Hepatocyte (in vitro differentiated cells): ENCODE measurements around the gene KIF15. TPM values are rescaled to one million over a fixed set of nuclear protein-coding genes. Genes with fewer than 3 reads are reported as not detected.

Source experiments
- DNase-seq: peaks from one replicate; pipeline ENCODE4 v3.0.0-alpha.2; 2016; ENCODE audit warnings: low spot score
- H2AFZ ChIP-seq: fragments of 200-600 bp; sonication (generic); 2 replicates; pipeline ENCODE4 v1.6.0; 2016; ENCODE audit warnings: antibody characterized with exemption, mild to moderate bottlenecking
- H3K27ac ChIP-seq: fragments of 200-600 bp; sonication (generic); 2 replicates; pipeline ENCODE4 v1.5.1; 2016; ENCODE audit warnings: mild to moderate bottlenecking
- H3K27me3 ChIP-seq: fragments of 200-600 bp; sonication (generic); 2 replicates; pipeline ENCODE4 v1.6.1; 2016
- H3K36me3 ChIP-seq: fragments of 200-600 bp; sonication (generic); replicated peaks from 2 replicates; pipeline ENCODE4 v1.5.1; 2016; ENCODE audit warnings: low read depth; ENCODE audit not compliant: insufficient read depth
- H3K4me1 ChIP-seq: fragments of 200-600 bp; sonication (generic); 2 replicates; pipeline ENCODE4 v1.5.1; 2016; ENCODE audit warnings: mild to moderate bottlenecking, moderate library complexity; ENCODE audit not compliant: insufficient read depth
- H3K4me2 ChIP-seq: fragments of 200-600 bp; sonication (generic); 2 replicates; pipeline ENCODE4 v1.6.0; 2016
- H3K4me3 ChIP-seq: fragments of 200-600 bp; sonication (generic); 2 replicates; pipeline ENCODE4 v1.5.1; 2016; ENCODE audit warnings: mild to moderate bottlenecking
- H3K79me2 ChIP-seq: fragments of 200-600 bp; sonication (generic); 2 replicates; pipeline ENCODE4 v1.6.0; 2017; ENCODE audit warnings: mild to moderate bottlenecking
- H3K9me2 ChIP-seq: fragments of 200-600 bp; sonication (generic); replicated peaks from 2 replicates; pipeline ENCODE4 v1.6.0; 2017; ENCODE audit warnings: mild to moderate bottlenecking; ENCODE audit not compliant: insufficient read depth
- H3K9me3 ChIP-seq: fragments of 200-600 bp; sonication (generic); 2 replicates; pipeline ENCODE4 v1.5.1; 2016; ENCODE audit warnings: low read depth, mild to moderate bottlenecking
- H4K20me1 ChIP-seq: fragments of 200-600 bp; sonication (generic); 2 replicates; pipeline ENCODE4 v1.6.0; 2016; ENCODE audit warnings: mild to moderate bottlenecking; ENCODE audit not compliant: insufficient read depth, poor library complexity, severe bottlenecking
- CTCF ChIP-seq: fragments of 200-600 bp; sonication (generic); IDR thresholded peaks from 2 replicates; pipeline ENCODE4 v1.5.1; 2016; ENCODE audit warnings: antibody characterized with exemption, mild to moderate bottlenecking; ENCODE audit not compliant: poor library complexity
- EZH2 ChIP-seq: fragments of 200-600 bp; sonication (generic); IDR thresholded peaks from 2 replicates; pipeline ENCODE4 v1.6.1; 2016; ENCODE audit warnings: antibody characterized with exemption, mild to moderate bottlenecking, borderline replicate concordance
- EZH2phosphoT487 ChIP-seq: fragments of 200-600 bp; sonication (generic); IDR thresholded peaks from one replicate; pipeline ENCODE4 v1.6.1; 2018; ENCODE audit warnings: antibody characterized with exemption, mild to moderate bottlenecking, low read depth, moderate library complexity; ENCODE audit not compliant: unreplicated experiment, severe bottlenecking
- WGBS: methylation state at CpG from one replicate; pipeline ENCODE4 v1.1.6; 2016; ENCODE audit warnings: low lambda C conversion rate; ENCODE audit errors: missing lambda C conversion rate; 5-methylcytosine and 5-hydroxymethylcytosine counted together
- polyA plus RNA-seq: library from polyadenylated mRNA; unstranded; fragments of >200 nt; fragmentation: Nextera tagmentation; extraction: Ambion mirVana; gene quantifications from 2 replicates; pipeline ENCODE4 v1.2.1, GENCODE V29; 2016
- total RNA-seq: library from RNA; depleted of rRNA; stranded (reverse); fragments of >200 nt; gene quantifications from 2 replicates; pipeline ENCODE4 v1.2.3, GENCODE V29; 2014

KIF15 gene
- total and polyA plus RNA-seq, 2 experiments from 2014 or later = 2.6 to 4.1 TPM

DNA sequence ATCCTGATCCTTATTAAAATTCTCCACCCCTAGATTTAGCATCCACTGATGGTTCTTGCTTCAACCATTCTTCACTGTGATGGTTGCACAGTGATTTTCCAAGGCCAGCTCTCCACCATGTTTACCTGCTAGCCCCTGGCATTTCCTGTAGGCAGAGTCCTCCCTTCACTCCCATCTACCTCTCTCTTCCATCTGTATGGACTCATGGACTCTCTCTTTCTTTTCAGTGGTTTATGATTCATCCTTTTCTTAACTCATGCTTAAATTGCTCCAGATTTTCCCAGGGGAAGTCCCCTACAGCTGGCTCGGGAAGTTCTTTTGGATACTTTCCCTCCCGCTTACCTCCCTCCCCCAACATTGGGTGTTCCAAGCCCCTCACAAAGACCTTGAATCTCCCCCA lies 131.5 kb downstream of the KIF15 start:
- H2AFZ ChIP-seq = no peak overlapping the region
- no peaks in the 10 kb centered on the region for H4K20me1 ChIP-seq
- DNase-seq = no peak
- H3K4me1 ChIP-seq = no peaks in the 10 kb centered on the region
- H3K9me2 ChIP-seq = no peaks in the 10 kb centered on the region
- no peaks in the 10 kb centered on the region for H3K36me3 ChIP-seq
- H3K4me3 ChIP-seq = no peak overlapping the region
- WGBS = 83% methylated on average over 2 of the region's 2 CpGs
- no peaks in the 10 kb centered on the region for H3K9me3 ChIP-seq
- H3K4me2 ChIP-seq = no peak overlapping the region
- no peaks in the 10 kb centered on the region for H3K79me2 ChIP-seq
- H3K27me3 ChIP-seq = no peaks in the 10 kb centered on the region
- no peak for TF ChIP-seq EZH2phosphoT487
- no peak for TF ChIP-seq CTCF
- no peak for TF ChIP-seq EZH2
- H3K27ac ChIP-seq = no peak overlapping the region

- Histone ChIP-seq H3K9me3 (no peaks in the 10 kb centered on the region), H2AFZ (no peak overlapping the region), H4K20me1 (no peaks in the 10 kb centered on the region), H3K9me2 (no peaks in the 10 kb centered on the region), H3K79me2 (no peaks in the 10 kb centered on the region), H3K4me2 (no peak overlapping the region), H3K36me3 (no peaks in the 10 kb centered on the region), H3K4me1 (no peaks in the 10 kb centered on the region), H3K4me3 (no peak overlapping the region), H3K27me3 (no peaks in the 10 kb centered on the region), H3K27ac (no peak overlapping the region)
- WGBS = 66% methylated on average over 5 of the region's 5 CpGs
- no peak for DNase-seq
- TF ChIP-seq EZH2 = no peak
- TF ChIP-seq EZH2phosphoT487 = no peak
- TF ChIP-seq CTCF = no peak
Observed at GRCh38 chr3:44894485-44894884, 132.9 kb downstream of the KIF15 start.

DNA sequence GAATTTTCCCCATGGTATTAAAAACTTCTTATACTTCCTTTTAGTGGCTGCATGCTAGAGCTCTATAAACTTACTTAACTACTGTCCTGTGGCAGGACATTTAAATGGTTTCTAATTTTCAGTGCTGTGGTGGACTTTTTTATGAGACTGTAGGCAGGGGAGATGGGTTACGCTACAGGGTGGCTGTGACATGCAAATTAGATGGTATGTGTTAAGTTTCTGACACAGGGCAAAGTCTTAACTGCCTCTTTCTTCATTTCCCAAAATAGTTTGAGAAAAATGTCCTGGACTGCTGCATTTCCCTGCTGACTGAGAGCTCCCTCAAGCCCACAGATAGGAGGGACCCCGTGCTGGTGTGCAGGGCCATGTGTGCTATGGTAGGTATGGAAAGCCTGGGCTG lies 134.8 kb downstream of the KIF15 start:
- Histone ChIP-seq H3K4me3 (no peak overlapping the region), H3K9me3 (no peaks in the 10 kb centered on the region), H2AFZ (no peak overlapping the region), H3K27me3 (no peaks in the 10 kb centered on the region), H4K20me1 (no peaks in the 10 kb centered on the region), H3K79me2 (no peaks in the 10 kb centered on the region), H3K27ac (no peak overlapping the region), H3K4me1 (no peaks in the 10 kb centered on the region), H3K4me2 (no peak overlapping the region), H3K36me3 (no peaks in the 10 kb centered on the region), H3K9me2 (no peaks in the 10 kb centered on the region)
- no peak for DNase-seq
- TF ChIP-seq EZH2phosphoT487 (no peak), CTCF (no peak), EZH2 (no peak)
- WGBS = 83% methylated on average over 2 of the region's 2 CpGs
